Measurements from ENCODE around the gene RAD9A. TPM values are rescaled to one million over a fixed set of nuclear protein-coding genes. Genes with fewer than 3 reads are reported as not detected.

RAD9A gene
- total and polyA plus RNA-seq, 9 of the 15 experiments (the other 6 are each of a cell fraction or from before 2014, with no cell fraction given) = 1.4 to 41.2 (median 16.1) TPM

DNA sequence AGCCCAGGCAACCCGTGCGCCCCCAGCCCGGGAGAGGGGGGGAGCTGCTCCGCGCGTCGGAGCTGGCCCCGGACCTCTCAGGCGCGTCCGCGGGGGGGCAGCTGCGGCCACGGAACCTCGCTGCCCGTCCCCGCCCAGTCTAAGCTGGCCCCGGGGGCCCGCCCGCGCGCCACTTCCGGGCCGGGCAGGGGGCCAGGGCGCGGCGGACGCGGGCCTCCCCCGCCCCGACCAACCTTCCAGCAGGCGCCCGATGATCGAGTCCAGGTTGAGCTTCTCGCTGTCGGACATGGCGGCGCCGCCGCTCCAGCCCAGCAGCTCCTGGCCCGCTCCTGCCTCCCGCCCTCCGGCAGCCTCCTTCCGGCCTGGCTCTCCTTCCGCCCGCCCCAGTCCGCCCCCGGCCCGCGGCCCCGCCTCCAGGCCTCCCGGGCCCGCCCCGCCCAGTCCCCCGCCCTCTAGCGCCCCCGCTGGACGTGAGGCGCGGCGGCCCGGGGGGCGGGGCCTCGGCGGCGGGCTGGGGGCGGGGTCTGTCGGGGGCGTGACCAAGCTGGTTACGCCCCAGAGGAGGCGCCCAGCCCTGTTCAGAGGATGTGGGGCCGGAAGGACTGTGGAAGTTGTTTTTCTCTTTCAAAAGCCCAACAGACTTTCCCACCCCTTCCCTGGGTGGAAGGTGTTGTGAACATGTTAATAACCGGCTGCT is 9.9 kb downstream of the RAD9A start, which contains the start of gene PPP1CA (continued):
- TF ChIP-seq, protein P1, sequence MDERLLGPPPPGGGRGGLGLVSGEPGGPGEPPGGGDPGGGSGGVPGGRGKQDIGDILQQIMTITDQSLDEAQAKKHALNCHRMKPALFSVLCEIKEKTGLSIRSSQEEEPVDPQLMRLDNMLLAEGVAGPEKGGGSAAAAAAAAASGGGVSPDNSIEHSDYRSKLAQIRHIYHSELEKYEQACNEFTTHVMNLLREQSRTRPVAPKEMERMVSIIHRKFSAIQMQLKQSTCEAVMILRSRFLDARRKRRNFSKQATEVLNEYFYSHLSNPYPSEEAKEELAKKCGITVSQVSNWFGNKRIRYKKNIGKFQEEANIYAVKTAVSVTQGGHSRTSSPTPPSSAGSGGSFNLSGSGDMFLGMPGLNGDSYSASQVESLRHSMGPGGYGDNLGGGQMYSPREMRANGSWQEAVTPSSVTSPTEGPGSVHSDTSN (CRISPR knock-in tag; IDR thresholded peaks at IDR 0.05; ENCODE audit: low read depth) = no peak
- TF ChIP-seq, protein P1 (tag; conservative IDR thresholded peaks at IDR 0.05; ENCODE audit: low read depth) = no peak
- TF ChIP-seq BMI1 (IDR thresholded peaks at IDR 0.05; ENCODE audit: low read length) (no peak), ZNF121 (CRISPR knock-in tag; conservative IDR thresholded peaks at IDR 0.05) (no peak), ATF7 (IDR thresholded peaks at IDR 0.05) (peak; percentile 73), ZNF408 (CRISPR knock-in tag; IDR thresholded peaks at IDR 0.05; ENCODE audit: low read depth) (no peak), ZFP36 (IDR thresholded peaks at IDR 0.05; ENCODE audit: low read depth, low read length, partially characterized antibody) (no peak), KLF6 (CRISPR knock-in tag; IDR thresholded peaks at IDR 0.05; ENCODE audit: borderline replicate concordance) (peak; percentile 34; the same call in 1 of the 2 replicates), ILF3 (IDR thresholded peaks at IDR 0.05; ENCODE audit: borderline replicate concordance) (0 out of 2 replicates have a peak, but pooled peaks have one; percentile 79), ZNF77 (CRISPR knock-in tag; IDR thresholded peaks at IDR 0.05) (no peak)
- TF ChIP-seq, protein P2, sequence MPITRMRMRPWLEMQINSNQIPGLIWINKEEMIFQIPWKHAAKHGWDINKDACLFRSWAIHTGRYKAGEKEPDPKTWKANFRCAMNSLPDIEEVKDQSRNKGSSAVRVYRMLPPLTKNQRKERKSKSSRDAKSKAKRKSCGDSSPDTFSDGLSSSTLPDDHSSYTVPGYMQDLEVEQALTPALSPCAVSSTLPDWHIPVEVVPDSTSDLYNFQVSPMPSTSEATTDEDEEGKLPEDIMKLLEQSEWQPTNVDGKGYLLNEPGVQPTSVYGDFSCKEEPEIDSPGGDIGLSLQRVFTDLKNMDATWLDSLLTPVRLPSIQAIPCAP (CRISPR knock-in tag; IDR thresholded peaks at IDR 0.05; ENCODE audit: borderline replicate concordance) = no peak
- TF ChIP-seq, protein P3, sequence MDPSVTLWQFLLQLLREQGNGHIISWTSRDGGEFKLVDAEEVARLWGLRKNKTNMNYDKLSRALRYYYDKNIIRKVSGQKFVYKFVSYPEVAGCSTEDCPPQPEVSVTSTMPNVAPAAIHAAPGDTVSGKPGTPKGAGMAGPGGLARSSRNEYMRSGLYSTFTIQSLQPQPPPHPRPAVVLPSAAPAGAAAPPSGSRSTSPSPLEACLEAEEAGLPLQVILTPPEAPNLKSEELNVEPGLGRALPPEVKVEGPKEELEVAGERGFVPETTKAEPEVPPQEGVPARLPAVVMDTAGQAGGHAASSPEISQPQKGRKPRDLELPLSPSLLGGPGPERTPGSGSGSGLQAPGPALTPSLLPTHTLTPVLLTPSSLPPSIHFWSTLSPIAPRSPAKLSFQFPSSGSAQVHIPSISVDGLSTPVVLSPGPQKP (CRISPR knock-in tag; IDR thresholded peaks at IDR 0.05) = no peak
- TF ChIP-seq, protein P4, sequence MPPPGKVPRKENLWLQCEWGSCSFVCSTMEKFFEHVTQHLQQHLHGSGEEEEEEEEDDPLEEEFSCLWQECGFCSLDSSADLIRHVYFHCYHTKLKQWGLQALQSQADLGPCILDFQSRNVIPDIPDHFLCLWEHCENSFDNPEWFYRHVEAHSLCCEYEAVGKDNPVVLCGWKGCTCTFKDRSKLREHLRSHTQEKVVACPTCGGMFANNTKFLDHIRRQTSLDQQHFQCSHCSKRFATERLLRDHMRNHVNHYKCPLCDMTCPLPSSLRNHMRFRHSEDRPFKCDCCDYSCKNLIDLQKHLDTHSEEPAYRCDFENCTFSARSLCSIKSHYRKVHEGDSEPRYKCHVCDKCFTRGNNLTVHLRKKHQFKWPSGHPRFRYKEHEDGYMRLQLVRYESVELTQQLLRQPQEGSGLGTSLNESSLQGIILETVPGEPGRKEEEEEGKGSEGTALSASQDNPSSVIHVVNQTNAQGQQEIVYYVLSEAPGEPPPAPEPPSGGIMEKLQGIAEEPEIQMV (tag; conservative IDR thresholded peaks at IDR 0.05; ENCODE audit: low read depth) = no peak
- TF ChIP-seq, protein P5, sequence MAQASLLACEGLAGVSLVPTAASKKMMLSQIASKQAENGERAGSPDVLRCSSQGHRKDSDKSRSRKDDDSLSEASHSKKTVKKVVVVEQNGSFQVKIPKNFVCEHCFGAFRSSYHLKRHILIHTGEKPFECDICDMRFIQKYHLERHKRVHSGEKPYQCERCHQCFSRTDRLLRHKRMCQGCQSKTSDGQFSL (CRISPR knock-in tag; IDR thresholded peaks at IDR 0.05) = peak; percentile 96
- TF ChIP-seq, protein P5 (tag; IDR thresholded peaks at IDR 0.05) = peak in 1 of 2 experiments; percentile 84; a peak in 2 of 4 replicates
- TF ChIP-seq, protein P6, sequence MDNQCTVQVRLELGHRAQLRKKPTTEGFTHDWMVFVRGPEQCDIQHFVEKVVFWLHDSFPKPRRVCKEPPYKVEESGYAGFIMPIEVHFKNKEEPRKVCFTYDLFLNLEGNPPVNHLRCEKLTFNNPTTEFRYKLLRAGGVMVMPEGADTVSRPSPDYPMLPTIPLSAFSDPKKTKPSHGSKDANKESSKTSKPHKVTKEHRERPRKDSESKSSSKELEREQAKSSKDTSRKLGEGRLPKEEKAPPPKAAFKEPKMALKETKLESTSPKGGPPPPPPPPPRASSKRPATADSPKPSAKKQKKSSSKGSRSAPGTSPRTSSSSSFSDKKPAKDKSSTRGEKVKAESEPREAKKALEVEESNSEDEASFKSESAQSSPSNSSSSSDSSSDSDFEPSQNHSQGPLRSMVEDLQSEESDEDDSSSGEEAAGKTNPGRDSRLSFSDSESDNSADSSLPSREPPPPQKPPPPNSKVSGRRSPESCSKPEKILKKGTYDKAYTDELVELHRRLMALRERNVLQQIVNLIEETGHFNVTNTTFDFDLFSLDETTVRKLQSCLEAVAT (IDR thresholded peaks at IDR 0.05) = no peak
